ENCODE results near the gene SRGAP1.

- TF ChIP-seq CTCF (IDR thresholded peaks at IDR 0.05) (no peak), EP300 (IDR thresholded peaks at IDR 0.05) (no peak), POLR2A (IDR thresholded peaks at IDR 0.05) (no peak), POLR2AphosphoS5 (IDR thresholded peaks at IDR 0.05) (no peak)
Observed at GRCh38 chr12:64092507-64093196, 248.2 kb downstream of the SRGAP1 start.

All from stomach (tissue), 4 donors.